Osteoblast (primary cell): ENCODE measurements around the gene PRPF39. TPM values are rescaled to one million over a fixed set of nuclear protein-coding genes. Genes with fewer than 3 reads are reported as not detected.

Source experiments
- DNase-seq: peaks from one replicate; pipeline ENCODE4 v3.0.0; 2011; ENCODE audit warnings: low spot score, mixed read lengths; ENCODE audit not compliant: insufficient read length; ENCODE audit errors: missing footprints
- H2AFZ ChIP-seq: 2 replicates; pipeline ENCODE4 v1.6.0; 2011; ENCODE audit warnings: mild to moderate bottlenecking, low read length
- H3K27ac ChIP-seq: 2 replicates; pipeline ENCODE4 v1.5.1; 2011; ENCODE audit warnings: mild to moderate bottlenecking, low read depth, low read length, moderate library complexity
- H3K27me3 ChIP-seq: 2 replicates; pipeline ENCODE4 v1.6.0; 2012; ENCODE audit warnings: mild to moderate bottlenecking, control low read depth, inconsistent platforms, low read length, moderate library complexity; ENCODE audit not compliant: insufficient read depth
- H3K36me3 ChIP-seq: 2 replicates; pipeline ENCODE4 v1.5.1; 2011; ENCODE audit warnings: mild to moderate bottlenecking, low read length, control low read depth, moderate library complexity; ENCODE audit not compliant: insufficient read depth
- H3K4me1 ChIP-seq: 2 replicates; pipeline ENCODE4 v1.5.1; 2011; ENCODE audit warnings: mild to moderate bottlenecking, low read length, control low read depth, moderate library complexity; ENCODE audit not compliant: insufficient read depth
- H3K4me2 ChIP-seq: 2 replicates; pipeline ENCODE4 v1.6.0; 2011; ENCODE audit warnings: mild to moderate bottlenecking, low read length; ENCODE audit not compliant: insufficient read depth
- H3K4me3 ChIP-seq: fragments of 200-600 bp; sonication (generic); 3 replicates; pipeline ENCODE4 v1.5.1; 2012; ENCODE audit warnings: mild to moderate bottlenecking, low read length, inconsistent platforms; ENCODE audit not compliant: insufficient read depth
- H3K79me2 ChIP-seq: 2 replicates; pipeline ENCODE4 v1.6.0; 2012; ENCODE audit warnings: mild to moderate bottlenecking, low read length, control low read depth, inconsistent platforms; ENCODE audit not compliant: insufficient read depth
- H3K9me3 ChIP-seq: 2 replicates; pipeline ENCODE4 v1.5.1; 2011; ENCODE audit warnings: low read depth, low read length, control low read depth
- H4K20me1 ChIP-seq: 2 replicates; pipeline ENCODE4 v1.6.0; 2012; ENCODE audit warnings: mild to moderate bottlenecking, low read length, control low read depth; ENCODE audit not compliant: insufficient read depth
- total RNA-seq: library from RNA; depleted of rRNA; stranded (reverse); fragments of >200 nt; gene quantifications from 2 replicates; pipeline ENCODE4 v1.2.3, GENCODE V29; 2012
- TF ChIP-seq, protein P1 (sequence below): IDR thresholded peaks from 2 replicates; pipeline ENCODE4 v1.5.1; 2011; ENCODE audit warnings: mild to moderate bottlenecking, low read depth, low read length, moderate library complexity; ENCODE audit errors: extremely low read depth

PRPF39 gene
- total RNA-seq, 1 donor = 35.1 TPM

DNA sequence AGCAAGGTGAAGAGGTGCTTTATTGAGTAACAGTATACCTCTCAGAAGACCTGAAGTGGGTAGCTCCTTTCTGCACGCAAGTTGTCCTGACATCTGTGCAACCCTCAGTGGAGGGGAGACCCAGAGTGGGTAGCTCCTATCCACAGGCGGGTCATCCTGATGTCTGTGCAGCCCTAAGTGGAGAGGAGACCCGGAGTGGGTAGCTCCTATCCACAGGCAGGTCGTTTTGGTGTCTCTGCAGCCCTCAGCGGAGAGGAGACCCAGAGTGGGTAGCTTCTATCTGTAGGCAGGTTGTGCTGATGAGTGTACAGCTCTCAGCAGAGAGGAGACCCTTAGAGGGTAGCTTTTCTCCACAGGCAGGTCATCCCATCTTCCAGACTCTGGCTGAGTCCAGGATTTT lies 45.1 kb upstream of the PRPF39 start:
- no peaks in the 10 kb centered on the region for H3K79me2 ChIP-seq
- no peak overlapping the region for H3K4me3 ChIP-seq
- no peaks in the 10 kb centered on the region for H3K36me3 ChIP-seq
- H3K27ac ChIP-seq = no peak overlapping the region
- no peak for DNase-seq
- H3K27me3 ChIP-seq = no peaks in the 10 kb centered on the region
- H3K4me2 ChIP-seq = no peak overlapping the region
- H3K9me3 ChIP-seq = no peaks in the 10 kb centered on the region
- no peaks in the 10 kb centered on the region for H4K20me1 ChIP-seq
- no peak overlapping the region for H2AFZ ChIP-seq
- TF ChIP-seq, protein P1, sequence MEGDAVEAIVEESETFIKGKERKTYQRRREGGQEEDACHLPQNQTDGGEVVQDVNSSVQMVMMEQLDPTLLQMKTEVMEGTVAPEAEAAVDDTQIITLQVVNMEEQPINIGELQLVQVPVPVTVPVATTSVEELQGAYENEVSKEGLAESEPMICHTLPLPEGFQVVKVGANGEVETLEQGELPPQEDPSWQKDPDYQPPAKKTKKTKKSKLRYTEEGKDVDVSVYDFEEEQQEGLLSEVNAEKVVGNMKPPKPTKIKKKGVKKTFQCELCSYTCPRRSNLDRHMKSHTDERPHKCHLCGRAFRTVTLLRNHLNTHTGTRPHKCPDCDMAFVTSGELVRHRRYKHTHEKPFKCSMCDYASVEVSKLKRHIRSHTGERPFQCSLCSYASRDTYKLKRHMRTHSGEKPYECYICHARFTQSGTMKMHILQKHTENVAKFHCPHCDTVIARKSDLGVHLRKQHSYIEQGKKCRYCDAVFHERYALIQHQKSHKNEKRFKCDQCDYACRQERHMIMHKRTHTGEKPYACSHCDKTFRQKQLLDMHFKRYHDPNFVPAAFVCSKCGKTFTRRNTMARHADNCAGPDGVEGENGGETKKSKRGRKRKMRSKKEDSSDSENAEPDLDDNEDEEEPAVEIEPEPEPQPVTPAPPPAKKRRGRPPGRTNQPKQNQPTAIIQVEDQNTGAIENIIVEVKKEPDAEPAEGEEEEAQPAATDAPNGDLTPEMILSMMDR = no peak
- H3K4me1 ChIP-seq = no peaks in the 10 kb centered on the region

DNA sequence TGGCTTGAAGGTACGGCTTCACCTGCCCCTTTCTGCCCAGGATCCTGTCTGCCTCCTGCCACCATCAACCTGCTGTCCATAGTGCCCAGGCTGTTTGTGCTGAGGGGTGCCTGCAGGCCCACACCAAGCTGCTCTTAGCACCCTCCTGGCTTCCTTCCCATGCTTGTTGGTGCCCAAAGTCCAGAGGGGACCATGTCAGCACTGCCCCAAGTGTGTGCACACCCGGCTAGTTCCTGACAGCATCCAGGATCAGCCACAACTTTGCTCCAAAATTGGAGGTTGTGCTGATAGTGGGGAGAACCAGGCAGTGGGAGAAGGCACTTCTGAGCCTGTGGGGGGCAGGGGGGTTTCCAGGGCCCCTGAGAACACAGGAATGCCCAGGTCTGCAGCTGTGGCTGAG lies 44.5 kb upstream of the PRPF39 start:
- no peak for DNase-seq
- H2AFZ ChIP-seq = no peak overlapping the region
- H4K20me1 ChIP-seq = no peaks in the 10 kb centered on the region
- TF ChIP-seq, protein P1 = no peak
- no peak overlapping the region for H3K4me2 ChIP-seq
- no peaks in the 10 kb centered on the region for H3K9me3 ChIP-seq
- no peaks in the 10 kb centered on the region for H3K79me2 ChIP-seq
- no peaks in the 10 kb centered on the region for H3K36me3 ChIP-seq
- H3K4me1 ChIP-seq = no peaks in the 10 kb centered on the region
- no peak overlapping the region for H3K27ac ChIP-seq
- H3K4me3 ChIP-seq = no peak overlapping the region
- no peaks in the 10 kb centered on the region for H3K27me3 ChIP-seq

DNA sequence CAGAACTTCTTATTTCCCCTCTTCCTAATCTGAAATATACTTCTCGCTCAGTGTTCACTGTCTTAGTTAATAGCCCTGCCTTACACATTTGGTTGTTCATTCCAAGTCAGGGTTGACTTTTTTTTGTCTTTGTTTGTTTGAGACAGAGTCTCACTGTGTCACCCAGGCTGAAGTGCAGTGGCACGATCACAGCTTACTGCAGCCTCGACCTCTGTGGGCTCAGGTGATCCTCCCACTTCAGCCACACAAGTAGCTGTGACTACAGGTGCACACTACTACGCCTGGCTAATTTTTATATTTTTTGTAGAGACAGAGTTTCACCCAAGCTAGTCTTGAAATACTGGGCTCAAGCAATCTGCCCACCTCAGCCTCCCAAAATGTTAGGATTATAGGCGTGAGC lies 42.3 kb upstream of the PRPF39 start:
- H3K4me1 ChIP-seq = no peaks in the 10 kb centered on the region
- H3K4me3 ChIP-seq = no peak overlapping the region
- no peak overlapping the region for H3K27ac ChIP-seq
- no peak overlapping the region for H3K4me2 ChIP-seq
- H2AFZ ChIP-seq = no peak overlapping the region
- H4K20me1 ChIP-seq = no peaks in the 10 kb centered on the region
- no peaks in the 10 kb centered on the region for H3K79me2 ChIP-seq
- TF ChIP-seq, protein P1 = no peak
- H3K9me3 ChIP-seq = no peaks in the 10 kb centered on the region
- DNase-seq = no peak
- H3K36me3 ChIP-seq = peaks cover 4% of the 10 kb centered on the region
- H3K27me3 ChIP-seq = no peaks in the 10 kb centered on the region

DNA sequence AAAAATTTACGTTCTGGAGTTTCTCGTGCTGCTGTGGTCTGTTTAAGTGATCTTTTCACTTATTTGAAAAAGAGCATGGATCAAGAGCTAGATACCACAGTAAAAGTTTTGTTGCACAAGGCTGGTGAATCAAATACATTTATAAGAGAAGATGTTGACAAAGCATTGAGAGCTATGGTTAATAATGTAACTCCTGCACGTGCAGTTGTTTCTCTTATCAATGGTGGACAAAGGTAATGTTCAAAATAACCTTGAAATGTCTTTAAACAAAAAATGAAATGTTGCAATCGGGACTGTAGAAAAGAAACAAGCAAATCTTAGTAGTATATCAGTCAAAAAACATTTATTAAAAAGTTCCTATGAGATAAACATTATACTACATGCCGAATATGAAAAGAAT lies 39.3 kb upstream of the PRPF39 start:
- Histone ChIP-seq H3K27me3 (no peaks in the 10 kb centered on the region), H3K9me3 (no peaks in the 10 kb centered on the region), H3K4me2 (no peak overlapping the region), H3K4me3 (no peak overlapping the region), H4K20me1 (no peaks in the 10 kb centered on the region), H3K4me1 (no peaks in the 10 kb centered on the region), H3K79me2 (no peaks in the 10 kb centered on the region), H3K27ac (no peak overlapping the region), H3K36me3 (peaks cover 6% of the 10 kb centered on the region), H2AFZ (no peak overlapping the region)
- TF ChIP-seq, protein P1 = no peak
- no peak for DNase-seq
